Eye (tissue), 1 donor: ENCODE results near the gene TEX261.

ENCODE experiments used
- DNase-seq: peaks from one replicate; pipeline ENCODE4 v3.0.0-alpha.2; 2015

TEX261 gene

DNA sequence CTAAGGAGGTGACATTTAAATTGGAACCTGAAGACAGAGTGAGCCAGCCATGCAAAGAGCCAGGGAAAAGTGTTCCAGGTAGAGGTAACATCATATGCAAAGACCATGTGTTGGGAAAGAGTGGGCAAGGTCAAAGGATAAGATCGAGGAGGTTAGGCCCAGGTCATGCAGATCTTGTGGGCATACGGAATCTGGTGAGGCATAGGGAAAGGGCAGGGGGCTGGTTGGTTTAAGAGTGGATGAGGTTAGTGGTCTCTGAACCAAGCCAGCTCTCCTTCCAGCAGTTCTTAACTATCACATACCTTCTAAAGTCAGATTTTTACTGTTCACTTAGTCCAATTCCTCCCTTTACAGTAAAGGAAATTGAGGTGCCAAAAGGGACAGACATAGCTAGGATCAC lies 13.3 kb downstream of the TEX261 start:
- DNase-seq: no peak

DNA sequence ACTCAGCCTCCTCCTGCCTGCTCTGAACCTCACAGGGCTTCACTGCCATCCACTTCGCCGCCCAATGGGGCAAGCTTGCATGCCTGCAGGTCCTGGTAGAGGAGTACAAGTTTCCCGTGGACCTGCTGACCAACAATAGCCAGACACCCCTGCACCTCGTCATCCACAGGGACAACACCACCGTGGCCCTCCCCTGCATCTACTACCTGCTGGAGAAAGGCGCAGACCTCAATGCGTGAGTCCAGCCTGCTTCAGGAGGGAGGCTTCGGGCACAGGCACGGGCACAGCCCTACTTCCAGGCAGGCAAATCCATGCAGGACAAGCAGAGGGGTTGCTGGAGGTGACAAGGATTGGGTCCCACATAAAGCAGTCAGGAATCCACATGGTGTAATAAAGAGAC lies 15.0 kb downstream of the TEX261 start:
- DNase-seq: no peak

DNA sequence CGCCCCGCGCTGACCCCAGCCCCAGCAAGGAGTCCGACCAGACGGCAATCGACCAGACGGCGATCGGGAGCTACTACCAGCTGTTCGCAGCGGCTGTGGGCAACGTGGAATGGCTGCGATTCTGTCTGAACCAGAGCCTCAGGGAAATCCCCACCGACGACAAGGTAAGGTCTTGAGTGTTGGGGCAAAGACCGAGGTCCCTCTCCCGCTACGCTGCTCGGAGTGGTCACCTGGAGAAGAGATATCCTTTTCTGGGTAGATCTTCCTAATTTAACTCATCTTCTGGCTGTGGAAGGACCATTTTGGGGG lies 15.5 kb downstream of the TEX261 start:
- DNase-seq: no peak

DNA sequence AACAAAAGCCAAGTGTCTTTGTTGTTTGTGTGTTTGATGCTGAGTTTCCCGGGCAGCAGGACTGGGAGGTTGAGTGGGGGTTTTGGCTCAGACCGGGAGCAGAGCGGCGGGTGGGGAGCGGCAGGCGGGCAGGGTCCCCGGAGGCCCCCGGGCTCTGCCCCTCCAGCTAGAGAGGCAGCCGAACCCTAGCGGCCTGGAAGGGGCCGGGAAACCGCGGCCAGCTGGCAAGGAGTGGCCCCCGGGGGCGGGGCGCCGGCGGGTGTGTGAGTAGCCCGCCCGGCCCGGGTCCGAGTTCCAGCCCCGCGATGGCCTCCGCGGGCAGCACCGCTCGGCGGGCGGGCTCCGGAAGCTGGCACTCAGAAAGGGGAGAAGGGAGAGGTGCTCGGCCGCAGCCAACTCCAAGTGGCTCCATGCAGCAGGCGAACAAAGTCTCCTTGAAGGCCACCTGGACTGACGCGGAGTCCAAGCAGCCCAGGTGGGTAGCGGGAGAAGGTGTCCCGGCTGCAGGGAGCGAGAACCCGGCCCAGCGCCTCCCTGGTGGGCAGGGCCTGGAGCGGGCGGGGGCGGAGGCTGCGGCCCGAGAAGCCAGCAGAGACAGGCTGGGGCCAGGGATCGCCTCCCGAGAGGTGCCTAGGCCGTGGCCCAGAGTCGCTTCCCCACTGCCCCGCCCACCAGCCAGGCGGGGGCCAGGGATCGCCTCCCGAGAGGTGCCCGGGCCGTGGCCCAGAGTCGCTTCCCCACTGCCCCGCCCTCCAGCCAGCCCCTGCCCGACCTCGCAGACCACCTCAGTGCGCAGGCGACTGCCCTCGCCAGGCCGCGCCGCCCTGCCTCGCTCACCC lies 16.1 kb downstream of the TEX261 start, which contains the start of gene ANKRD53:
Gene ANKRD53 (plus strand): TSS at position 290 of the 839 bp plus-strand sequence. CDS start 16 bp downstream, at position 306.
- DNase-seq: peak; percentile 83

DNA sequence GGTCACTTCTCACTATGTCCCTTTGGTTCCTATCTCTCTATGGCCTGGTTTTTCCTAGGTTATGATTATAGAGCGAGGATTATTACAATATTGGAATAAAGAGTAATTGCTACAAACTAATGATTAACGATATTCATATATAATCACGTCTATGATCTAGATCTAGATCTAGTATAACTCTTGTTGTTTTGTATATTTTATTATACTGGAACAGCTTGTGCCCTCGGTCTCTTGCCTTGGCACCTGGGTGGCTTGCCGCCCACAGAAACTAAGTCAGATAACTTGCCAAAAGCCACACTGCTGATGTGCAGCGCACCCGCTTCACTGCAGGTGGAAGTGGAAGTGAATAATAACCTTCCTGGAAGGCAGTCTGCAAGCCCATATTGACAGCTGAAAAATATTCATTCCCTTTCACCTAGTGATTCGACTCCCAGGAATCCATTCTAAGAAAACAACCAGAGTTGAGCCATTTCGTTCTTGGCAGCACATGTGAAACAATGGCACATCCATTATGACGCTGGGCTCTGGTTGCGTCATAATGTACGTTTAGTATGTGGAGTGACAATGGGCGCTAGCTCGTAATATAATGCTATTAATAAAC lies 17.0 kb downstream of the TEX261 start:
- DNase-seq: peak; percentile 67

DNA sequence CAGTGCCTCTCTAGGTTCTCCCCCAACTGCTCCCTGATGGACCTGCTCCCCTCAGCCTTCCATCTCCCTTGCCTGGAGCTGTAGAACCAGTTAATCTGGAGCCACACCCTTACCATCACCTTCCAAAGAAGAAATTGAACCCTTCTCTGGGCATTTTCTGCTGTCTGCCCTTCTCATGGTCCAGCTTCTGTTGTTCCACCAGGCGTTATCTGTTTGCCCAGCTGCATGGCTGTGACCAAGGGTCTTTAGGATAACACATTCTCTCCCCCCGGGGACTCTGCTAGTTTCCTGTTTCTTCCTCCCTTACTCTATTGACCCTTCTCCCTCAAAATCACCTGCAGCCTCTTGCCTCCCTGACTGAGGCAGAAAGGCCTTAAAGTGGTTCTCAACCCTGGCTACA lies 19.4 kb downstream of the TEX261 start:
- DNase-seq: no peak

DNA sequence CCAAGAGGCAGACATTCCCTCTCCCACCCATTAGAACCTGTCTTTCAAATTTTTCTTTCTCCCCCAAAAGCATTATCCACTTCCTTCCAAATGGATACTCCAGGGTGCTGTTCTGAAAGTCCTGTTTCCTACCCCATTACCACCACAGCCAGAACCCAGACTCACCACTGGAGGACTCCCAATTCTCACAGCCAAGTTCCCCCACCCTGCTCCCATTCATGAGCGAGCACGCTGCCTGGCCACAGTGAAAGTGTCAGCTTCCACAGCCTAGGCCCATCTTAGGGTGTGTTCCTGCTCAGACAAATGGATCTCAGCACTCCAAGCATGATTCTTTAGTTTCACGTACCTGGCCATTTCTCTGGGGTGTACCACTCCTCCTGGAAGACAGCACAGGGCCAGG lies 20.1 kb downstream of the TEX261 start:
- no peak for DNase-seq

DNA sequence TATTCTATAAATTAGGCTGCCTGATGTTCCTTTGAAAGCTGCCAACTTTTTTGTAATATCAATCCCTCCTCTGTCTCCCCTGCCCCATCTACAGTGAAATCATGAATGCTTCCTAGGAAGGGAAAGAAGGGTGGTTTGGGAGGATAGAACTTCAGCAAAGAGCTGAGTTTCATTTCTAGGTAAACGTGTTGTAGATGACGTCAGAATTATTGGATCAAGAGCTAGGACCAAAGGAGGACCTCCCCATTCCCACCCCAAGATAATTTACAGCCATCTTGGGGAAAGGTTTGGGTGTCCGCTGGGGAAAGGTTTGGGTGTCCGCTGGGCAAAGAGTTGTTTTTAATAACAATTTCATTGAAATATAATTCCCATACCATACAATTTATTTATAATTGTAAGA lies 27.5 kb downstream of the TEX261 start:
- DNase-seq: no peak

DNA sequence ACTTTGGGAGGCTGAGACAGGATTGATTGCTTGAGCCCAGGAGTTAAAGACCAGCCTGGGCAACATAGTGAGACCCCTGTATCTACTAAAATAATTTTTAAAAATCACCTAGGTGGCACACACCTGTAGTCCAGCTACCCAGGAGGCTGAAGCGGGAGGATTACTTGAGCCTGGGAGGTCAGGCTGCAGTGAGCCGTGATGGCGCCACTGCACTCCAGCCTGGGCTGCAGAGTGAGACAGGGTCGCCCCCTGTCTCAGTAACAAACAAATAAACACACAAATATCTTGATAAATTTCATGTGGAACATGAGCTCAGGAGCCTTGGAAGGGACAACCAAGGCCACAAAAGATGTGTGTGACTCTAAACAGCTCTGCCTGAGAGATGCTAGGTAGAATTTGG lies 28.0 kb downstream of the TEX261 start:
- no peak for DNase-seq

DNA sequence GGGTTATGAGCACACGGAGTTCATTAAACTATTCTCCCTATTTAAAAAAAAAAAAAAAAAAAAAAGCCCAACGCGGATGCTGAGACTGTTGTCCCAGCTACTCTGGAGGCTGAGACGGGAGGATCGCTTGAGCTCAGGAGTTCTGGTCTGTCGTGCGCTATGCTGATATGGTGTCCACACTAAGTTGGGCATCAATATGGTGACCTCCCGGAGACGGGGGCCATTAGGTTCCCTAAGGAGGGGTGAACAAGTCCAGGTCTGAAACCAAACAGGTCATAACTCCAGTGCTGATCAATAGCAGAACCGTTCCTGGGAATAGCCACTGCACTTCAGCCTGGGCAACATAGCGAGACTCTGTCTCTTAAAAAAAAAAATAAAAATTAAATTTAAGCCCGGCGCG lies 29.2 kb downstream of the TEX261 start:
- DNase-seq: no peak

DNA sequence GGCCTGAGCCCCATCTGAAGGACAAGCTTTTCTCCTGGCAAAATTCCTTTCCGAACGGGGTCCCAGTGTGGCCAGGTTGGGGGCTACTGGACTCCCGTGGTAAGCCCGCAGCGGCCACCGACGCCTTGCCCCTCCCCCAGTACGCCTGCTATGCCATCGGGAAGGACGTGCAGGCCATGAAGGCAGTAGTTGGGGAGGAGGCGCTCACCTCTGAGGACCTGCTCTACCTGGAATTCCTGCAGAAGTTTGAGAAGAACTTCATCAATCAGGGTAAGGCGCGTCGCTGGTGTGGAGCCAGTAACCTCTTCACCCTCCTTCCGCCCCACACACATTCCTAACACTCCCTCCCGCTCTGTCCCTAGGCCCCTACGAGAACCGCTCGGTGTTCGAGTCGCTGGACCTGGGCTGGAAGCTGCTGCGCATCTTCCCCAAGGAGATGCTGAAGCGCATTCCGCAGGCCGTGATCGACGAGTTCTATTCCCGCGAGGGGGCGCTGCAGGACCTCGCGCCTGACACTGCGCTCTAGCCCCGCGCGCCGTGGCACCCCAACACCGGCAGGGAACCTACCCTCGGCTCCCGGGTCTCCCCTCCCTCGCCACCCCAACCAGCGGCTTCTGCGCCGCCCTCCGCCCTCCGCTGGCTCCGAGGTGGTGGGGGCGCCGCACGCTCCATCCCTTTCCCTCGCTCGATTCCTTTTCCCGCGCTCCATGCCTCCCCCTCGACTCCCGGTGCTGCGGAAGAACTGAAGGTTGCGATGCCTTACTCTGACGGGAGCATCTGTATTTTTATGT lies 29.9 kb downstream of the TEX261 start:
- DNase-seq: peak; percentile 79

DNA sequence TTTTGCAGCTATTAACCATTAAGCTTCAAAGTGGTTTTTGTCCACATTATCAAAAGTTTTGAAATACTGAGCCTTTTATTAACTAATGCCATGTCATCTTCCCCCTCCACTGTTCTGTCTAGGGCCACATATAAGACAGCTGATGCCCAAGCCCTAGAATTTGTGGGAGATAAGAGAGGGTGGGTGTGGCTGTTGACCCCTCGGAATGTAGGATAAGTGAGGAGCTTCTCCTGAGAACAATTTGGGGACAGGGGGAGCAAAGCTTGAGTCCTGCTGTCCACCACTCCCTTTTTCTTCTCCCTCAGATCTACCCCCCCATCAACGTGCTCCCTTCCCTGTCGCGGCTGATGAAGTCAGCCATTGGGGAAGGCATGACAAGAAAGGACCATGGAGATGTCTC lies 30.5 kb downstream of the TEX261 start:
- DNase-seq: no peak

DNA sequence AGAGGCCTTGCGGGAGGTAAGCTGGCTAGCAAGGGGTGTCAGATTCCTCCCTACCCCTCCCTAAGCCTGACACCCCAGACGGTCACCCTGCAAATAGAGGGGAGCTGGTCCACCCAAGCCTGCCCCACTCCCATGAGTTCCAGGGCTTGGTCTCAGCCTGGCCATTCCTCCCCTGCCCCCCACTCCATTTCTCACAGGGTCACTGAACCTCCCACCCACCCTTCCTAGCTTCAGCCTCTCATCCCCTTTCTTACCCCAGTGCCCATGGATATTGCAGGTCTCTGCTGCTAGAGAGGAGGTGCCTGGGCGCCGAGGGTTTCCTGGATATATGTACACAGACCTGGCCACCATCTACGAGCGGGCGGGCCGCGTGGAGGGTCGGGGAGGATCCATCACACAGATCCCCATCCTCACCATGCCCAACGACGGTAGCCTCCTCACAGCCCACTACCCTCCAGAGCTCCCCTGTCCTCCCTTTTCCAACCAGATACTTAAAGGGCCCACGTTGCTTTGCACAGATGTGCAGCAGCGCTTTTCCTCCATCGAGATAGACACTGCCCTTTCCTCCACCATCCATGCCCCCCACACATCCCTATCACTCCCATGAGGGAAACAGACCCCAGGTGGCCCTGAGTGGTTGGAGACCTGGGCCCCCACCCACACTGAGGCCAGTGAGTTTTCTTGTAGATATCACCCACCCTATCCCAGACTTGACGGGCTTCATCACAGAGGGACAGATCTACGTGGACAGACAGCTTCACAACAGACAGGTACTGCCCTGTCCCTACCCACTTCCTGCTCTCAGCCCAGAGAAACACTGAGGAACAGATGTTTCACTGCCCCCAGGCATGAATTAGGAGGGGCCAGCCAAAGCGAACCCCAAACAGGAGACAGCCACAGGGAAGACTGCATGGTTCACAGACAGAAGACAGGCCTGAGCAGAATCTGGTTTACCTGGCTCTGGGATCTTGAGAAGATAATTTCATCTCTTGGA lies 31.5 kb downstream of the TEX261 start:
- DNase-seq: no peak

DNA sequence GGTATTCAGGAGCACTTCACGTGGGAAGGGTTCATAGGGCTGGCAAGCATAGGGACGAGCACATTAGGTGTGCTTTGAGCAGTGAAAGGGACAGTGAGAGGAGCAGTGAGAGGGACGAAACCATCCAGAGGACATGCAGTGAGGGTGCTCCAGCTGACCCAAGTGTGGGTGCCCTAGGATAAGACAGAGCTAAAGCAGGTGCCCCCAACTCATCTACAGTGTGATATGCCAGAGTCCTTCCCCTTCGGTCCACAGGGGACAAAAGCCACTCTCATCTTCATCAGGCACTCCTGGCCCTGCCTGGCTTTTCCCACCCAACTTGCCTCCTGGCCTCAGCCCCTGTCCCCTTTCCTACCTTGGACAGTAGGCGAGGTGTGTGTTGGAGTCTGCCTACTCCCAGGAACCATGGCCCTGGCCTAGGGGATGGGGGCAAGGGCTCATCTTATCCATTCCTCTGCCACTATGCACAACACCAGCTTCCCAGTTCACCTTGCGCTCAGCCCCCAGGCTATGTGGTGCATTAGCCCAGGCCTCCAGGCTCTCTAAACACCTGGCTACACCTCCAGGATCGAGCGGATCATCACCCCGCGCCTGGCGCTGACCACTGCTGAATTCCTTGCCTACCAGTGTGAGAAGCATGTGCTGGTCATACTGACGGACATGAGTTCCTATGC lies 32.3 kb downstream of the TEX261 start:
- DNase-seq: no peak

DNA sequence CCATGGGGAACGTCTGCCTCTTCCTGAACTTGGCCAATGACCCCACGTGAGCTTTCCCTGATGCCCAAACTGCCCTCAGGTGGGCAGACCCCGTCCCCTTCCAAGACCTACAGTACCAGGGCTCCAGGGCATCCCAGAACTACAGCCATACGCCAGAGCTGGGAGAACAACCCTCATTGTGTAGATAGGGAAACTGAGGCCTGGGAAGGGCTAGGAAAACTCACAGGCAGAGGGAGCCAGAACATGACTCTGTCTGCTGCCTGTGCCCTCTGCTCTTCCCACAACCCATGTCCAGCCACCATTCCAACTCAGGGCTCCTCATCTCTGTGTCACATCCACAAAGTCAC lies 33.1 kb downstream of the TEX261 start:
- DNase-seq: no peak

DNA sequence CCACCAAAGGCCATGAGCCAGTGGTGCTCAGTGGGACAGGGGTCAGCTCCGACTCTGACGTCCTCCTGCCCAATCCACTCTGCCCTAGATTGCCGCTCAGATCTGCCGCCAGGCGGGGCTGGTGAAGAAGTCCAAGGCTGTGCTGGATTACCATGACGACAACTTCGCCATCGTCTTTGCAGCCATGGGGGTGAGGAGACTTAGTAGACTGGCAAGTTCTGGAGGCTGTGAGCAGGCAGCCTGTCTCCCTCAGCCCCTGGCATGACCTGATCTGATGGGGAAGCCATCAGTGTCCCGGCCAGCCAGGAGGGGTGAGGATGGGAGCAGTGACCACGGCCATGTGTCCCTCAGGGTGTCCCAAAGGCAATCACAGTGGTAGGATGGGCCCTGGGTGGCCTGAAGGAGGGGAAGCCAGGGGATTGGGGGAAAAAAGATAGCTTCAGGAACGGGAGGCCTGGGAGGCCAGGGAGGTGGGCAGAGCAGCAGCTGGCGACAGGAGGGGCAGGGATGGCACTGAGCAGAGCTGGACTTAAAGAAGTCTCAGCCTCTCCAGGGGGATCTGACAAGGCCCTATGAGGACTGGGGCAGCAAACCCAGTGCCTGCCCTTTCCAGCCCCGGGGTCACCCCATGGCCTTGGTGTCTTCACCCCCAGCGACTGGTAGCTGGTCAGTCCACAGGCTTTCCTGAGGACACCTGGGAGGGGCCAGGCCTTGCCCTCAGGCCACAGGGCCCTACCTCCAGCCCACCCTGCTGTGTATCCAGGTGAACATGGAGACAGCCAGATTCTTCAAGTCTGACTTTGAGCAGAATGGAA lies 33.6 kb downstream of the TEX261 start:
- DNase-seq: no peak

DNA sequence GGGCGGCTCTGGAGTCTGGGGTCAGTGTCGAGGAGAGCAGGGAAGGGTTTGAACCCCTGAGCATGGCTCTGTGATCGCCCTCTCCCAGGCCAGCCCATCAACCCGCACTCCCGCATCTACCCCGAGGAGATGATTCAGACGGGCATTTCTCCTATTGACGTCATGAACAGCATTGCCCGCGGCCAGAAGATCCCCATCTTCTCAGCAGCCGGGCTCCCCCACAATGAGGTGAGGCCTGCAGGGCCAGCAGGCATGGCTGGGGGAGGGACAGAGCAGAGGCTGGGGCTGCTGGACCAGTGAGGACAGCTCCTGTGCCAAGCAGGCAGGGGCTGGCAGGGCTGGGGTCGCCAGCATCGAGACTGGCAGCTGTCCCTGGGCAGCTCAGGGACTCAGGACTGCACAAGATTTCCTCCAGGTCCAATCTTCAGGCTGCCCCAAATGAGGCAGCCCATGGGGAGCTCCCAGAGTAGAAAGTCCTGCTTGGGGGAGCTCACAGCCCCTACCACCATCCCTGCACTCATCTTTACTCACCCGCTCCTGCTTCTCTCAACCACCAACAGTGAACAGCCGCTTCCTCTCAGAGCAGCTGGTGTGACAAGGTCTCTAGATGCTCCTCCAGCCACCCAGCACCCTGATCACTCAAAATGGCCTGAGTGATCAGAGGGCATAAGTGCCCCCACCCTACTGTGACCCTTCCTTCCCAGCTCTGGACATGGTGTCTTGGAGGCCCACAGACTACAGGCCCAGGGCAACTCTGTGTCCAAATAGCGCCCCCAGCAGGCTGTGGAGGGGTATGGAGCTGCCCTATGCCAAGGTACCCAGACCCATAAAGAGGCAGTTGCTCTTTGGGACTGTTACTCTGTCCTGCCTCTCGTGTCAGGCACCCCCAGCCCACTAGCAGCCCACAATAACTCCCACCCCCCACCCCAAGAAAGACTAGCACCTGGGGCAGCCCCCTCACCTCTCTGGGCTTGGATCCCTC lies 34.5 kb downstream of the TEX261 start:
- DNase-seq: no peak

DNA sequence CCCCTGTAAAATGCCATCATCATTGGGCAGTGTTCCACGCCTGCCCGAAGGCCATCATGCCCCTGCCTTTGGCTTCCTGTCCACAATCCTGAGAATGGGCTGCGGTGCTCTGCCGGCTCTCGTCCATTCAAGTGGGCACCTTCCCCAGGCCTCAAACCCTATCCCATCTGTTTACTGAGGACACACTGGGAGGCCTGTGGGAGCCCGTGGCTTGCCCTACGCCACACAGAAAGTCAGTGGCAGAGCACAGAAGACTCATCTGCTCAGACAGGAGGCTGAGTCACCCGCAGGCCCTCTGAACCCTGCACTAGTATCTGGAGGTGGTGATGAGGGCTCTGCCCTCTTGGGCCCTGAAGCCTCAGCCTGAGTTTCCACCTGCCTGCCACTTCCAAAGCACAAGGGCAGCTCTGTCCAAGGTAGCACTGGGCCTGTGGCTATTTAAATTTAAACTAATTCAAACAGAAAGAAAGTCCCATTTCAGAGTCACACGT lies 35.4 kb downstream of the TEX261 start:
- DNase-seq: no peak

DNA sequence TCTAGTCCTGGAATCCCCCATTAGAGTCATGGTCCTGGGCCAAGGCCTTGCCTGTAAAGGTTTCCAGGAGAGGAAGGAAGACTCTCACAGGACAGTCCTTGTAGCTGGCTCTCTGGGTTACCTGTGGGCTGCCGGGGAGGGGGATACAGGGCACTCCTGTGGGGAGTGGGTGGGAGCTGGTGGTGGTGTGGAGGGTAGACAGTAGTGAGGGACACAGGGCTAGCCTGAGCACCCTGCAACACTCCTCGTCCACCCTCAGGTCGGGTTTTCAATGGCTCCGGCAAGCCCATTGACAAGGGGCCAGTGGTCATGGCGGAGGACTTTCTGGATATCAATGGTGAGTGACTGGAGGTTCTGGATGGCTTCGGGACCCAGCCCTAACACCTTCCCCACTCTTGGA lies 35.9 kb downstream of the TEX261 start:
- DNase-seq: no peak

DNA sequence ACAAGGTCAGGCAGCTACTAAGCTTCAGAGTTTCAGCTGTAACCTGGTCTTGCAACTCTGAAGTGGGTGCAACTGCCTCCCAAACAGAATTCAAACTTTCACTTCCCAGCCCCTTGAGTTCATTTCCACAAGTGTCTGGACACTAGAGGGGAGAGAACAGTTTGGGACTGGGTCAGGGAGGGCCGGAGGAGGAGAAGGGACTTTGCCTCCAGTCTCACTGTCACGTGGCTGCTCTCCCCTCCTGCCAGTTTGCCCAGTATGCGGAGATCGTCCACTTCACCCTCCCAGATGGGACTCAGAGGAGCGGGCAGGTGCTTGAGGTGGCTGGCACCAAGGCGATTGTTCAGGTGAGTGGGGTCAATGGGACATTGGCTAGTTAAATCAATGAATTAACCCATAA lies 36.9 kb downstream of the TEX261 start:
- no peak for DNase-seq
